Adrenal gland (tissue), 5 donors: ENCODE measurements around the gene IL3.

ENCODE experiments used
- POLR2A ChIP-seq, 2 donors: fragments of 450-650 bp; IDR thresholded peaks; one replicate each; pipeline ENCODE4 v1.6.1; 2017; ENCODE audit warnings: antibody characterized with exemption in 2 of 2, mild to moderate bottlenecking in 2 of 2, moderate library complexity in 1 of 2
- TF ChIP-seq, protein P1 (sequence below), 6 experiments: fragments of 450-650 bp in 4 of 6; fragments of 200-600 bp in 2 of 6; sonication (generic) in 1 of 6; IDR thresholded peaks; 1 replicate in 5 of 6; 2 replicates in 1 of 6; pipeline versions ENCODE4 v1.5.1 to v1.8.0; 2016 to 2021; ENCODE audit warnings: antibody characterized with exemption in 6 of 6, mild to moderate bottlenecking in 2 of 6, moderate library complexity in 1 of 6
- donor health status: DM: no; HTN: no; CAD: no.

DNA sequence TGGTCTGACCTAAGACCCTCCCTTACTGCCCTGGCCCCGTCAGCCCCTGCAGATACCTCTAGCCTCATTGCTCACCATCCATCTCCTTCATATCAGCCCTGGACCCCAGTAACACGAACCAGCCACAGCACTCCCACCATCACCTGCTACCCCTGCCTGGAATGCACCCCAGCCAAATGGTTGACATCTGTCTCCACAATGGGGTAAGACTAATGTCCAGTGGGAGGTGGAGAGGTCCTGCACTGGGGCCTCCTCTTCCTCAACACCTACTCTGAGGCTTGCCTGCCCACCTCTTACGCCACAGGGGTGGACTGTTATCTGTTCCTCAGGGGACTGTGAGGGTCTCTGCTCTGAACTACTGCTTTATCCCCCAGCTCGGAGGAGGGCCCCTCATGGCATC, 25.2 kb downstream of the IL3 start:
- TF ChIP-seq POLR2A (IDR thresholded peaks at IDR 0.05) = no peak
- TF ChIP-seq, protein P1, sequence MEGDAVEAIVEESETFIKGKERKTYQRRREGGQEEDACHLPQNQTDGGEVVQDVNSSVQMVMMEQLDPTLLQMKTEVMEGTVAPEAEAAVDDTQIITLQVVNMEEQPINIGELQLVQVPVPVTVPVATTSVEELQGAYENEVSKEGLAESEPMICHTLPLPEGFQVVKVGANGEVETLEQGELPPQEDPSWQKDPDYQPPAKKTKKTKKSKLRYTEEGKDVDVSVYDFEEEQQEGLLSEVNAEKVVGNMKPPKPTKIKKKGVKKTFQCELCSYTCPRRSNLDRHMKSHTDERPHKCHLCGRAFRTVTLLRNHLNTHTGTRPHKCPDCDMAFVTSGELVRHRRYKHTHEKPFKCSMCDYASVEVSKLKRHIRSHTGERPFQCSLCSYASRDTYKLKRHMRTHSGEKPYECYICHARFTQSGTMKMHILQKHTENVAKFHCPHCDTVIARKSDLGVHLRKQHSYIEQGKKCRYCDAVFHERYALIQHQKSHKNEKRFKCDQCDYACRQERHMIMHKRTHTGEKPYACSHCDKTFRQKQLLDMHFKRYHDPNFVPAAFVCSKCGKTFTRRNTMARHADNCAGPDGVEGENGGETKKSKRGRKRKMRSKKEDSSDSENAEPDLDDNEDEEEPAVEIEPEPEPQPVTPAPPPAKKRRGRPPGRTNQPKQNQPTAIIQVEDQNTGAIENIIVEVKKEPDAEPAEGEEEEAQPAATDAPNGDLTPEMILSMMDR (IDR thresholded peaks at IDR 0.05) = no peak
